ENCODE measurements around the gene HOXD11.

HOXD11 gene

DNA sequence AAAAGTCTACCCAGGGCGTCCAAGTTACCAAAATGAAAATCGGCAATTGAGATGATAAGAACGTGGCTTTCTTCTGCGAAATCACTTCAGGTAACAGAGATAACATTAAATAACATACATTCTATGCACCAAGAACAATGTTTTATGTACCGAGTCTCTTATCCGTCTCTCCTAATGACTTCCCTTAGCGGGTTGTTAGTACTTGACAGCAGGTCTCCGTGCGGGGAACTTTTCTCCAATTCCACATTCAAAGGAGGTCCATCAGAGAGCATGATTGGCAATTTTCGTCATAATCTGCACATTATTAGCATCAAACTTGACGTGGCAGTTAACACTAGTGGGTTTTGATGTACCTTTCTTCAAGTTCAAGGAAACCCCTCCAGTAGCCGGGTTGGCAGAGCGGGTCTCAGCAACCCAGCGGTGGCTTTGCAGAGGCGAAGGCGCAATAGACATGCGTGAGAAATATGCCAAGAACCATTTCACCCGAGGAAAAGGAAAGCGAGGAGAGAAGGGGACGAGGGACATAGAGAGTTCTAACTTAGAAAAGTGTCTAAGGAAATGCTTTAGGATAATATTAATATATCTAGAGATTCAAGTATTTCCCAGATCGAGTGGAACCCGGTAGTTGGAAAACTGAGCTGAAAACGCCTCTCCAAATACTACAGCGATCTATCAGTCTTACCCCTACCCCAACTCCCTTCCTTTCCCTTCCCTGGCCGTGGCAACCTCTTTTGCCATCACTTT is 28.4 kb upstream of the HOXD11 start:
- Histone ChIP-seq H3K79me2 (ENCODE audit: insufficient read depth, low read length) (no peaks in the 10 kb centered on the region), H2AFZ (ENCODE audit: low read depth, low read length) (no peak overlapping the region), H3K9ac (ENCODE audit: low read depth, low read length) (no peak overlapping the region), H3K4me3 (ENCODE audit: low read depth in 1 of 2, low read length in 2 of 2) (no peak overlapping the region), H3K27me3 (ENCODE audit: insufficient read depth, low read length, poor library complexity) (peaks cover 17% of the 10 kb centered on the region), H3K4me2 (ENCODE audit: insufficient read depth, low read length) (no peak overlapping the region), H4K20me1 (ENCODE audit: insufficient read depth, low read length) (no peaks in the 10 kb centered on the region), H3K4me1 (ENCODE audit: insufficient read depth, low read length) (no peaks in the 10 kb centered on the region), H3K27ac (ENCODE audit: low read length) (no peak overlapping the region), H3K9me3 (ENCODE audit: insufficient read depth, low read length, severe bottlenecking) (no peaks in the 10 kb centered on the region), H3K36me3 (ENCODE audit: insufficient read depth, low read length) (no peaks in the 10 kb centered on the region)
- ATAC-seq (ENCODE audit: insufficient read depth, low read depth): no peak
- TF ChIP-seq, protein P1, sequence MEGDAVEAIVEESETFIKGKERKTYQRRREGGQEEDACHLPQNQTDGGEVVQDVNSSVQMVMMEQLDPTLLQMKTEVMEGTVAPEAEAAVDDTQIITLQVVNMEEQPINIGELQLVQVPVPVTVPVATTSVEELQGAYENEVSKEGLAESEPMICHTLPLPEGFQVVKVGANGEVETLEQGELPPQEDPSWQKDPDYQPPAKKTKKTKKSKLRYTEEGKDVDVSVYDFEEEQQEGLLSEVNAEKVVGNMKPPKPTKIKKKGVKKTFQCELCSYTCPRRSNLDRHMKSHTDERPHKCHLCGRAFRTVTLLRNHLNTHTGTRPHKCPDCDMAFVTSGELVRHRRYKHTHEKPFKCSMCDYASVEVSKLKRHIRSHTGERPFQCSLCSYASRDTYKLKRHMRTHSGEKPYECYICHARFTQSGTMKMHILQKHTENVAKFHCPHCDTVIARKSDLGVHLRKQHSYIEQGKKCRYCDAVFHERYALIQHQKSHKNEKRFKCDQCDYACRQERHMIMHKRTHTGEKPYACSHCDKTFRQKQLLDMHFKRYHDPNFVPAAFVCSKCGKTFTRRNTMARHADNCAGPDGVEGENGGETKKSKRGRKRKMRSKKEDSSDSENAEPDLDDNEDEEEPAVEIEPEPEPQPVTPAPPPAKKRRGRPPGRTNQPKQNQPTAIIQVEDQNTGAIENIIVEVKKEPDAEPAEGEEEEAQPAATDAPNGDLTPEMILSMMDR (IDR thresholded peaks at IDR 0.05; ENCODE audit: borderline replicate concordance, extremely low read depth, low read length, poor library complexity, severe bottlenecking): no peak
- no peak for TF ChIP-seq EZH2 (IDR thresholded peaks at IDR 0.05; ENCODE audit: borderline replicate concordance, low read depth, low read length, severe bottlenecking)
- DNase-seq: no peak

- no peak for DNase-seq
- Histone ChIP-seq H3K9me3 (ENCODE audit: insufficient read depth, low read length, severe bottlenecking) (no peaks in the 10 kb centered on the region), H3K27ac (ENCODE audit: low read length) (no peak overlapping the region), H3K79me2 (ENCODE audit: insufficient read depth, low read length) (no peaks in the 10 kb centered on the region), H2AFZ (ENCODE audit: low read depth, low read length) (no peak overlapping the region), H3K9ac (ENCODE audit: low read depth, low read length) (no peak overlapping the region), H3K36me3 (ENCODE audit: insufficient read depth, low read length) (no peaks in the 10 kb centered on the region), H4K20me1 (ENCODE audit: insufficient read depth, low read length) (no peaks in the 10 kb centered on the region), H3K4me1 (ENCODE audit: insufficient read depth, low read length) (no peaks in the 10 kb centered on the region), H3K27me3 (ENCODE audit: insufficient read depth, low read length, poor library complexity) (peaks cover 12% of the 10 kb centered on the region), H3K4me2 (ENCODE audit: insufficient read depth, low read length) (no peak overlapping the region), H3K4me3 (ENCODE audit: low read depth in 1 of 2, low read length in 2 of 2) (no peak overlapping the region)
- no peak for ATAC-seq (ENCODE audit: insufficient read depth, low read depth)
- TF ChIP-seq, protein P1 (IDR thresholded peaks at IDR 0.05; ENCODE audit: borderline replicate concordance, extremely low read depth, low read length, poor library complexity, severe bottlenecking): no peak
- TF ChIP-seq EZH2 (IDR thresholded peaks at IDR 0.05; ENCODE audit: borderline replicate concordance, low read depth, low read length, severe bottlenecking): no peak
Observed at GRCh38 chr2:176079285-176079830, 27.7 kb upstream of the HOXD11 start.

DNA sequence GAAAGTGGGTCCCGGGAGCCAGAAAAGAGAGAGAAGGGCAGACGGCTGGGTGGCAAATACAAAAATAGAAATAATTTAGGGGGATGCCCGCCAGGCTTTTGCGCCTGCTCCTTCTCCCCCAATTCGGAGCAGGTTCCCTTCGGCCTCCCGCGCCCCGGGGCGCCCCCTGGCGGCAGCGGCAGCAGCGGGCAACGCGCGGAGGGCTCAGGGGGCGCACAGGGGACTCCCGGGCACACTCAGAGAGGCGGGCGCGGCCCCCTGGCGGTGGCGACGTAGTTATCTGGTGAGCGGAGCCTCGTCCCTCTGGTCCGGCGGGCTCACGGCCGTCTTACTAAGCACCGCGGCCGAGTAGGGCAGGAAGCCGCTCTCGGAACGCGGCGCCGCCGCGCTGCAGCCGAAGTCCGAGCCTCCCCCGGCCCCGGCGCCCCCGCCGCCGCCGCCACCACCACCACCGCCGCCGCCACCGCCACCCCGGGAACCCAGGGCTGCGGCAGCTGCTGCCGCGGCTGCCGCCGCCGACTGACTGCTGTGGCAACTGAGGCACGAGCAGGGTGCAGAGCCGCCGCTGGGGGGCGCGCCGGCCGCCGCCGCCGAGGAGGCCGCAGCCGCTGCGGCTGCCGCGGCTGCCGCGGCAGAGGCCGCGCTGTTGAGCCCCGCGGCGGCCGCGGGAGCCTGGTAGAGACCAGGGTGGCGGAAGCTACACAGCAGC is 27.1 kb upstream of the HOXD11 start:
- peaks cover 6% of the 10 kb centered on the region for H3K27me3 ChIP-seq (ENCODE audit: insufficient read depth, low read length, poor library complexity)
- ATAC-seq (ENCODE audit: insufficient read depth, low read depth) (no peak), DNase-seq (no peak)
- no peaks in the 10 kb centered on the region for H3K9me3 ChIP-seq (ENCODE audit: insufficient read depth, low read length, severe bottlenecking)
- no peaks in the 10 kb centered on the region for H3K36me3 ChIP-seq (ENCODE audit: insufficient read depth, low read length)
- no peak overlapping the region for H3K9ac ChIP-seq (ENCODE audit: low read depth, low read length)
- no peak overlapping the region for H3K4me3 ChIP-seq (ENCODE audit: low read depth in 1 of 2, low read length in 2 of 2)
- H2AFZ ChIP-seq (ENCODE audit: low read depth, low read length): no peak overlapping the region
- H3K4me2 ChIP-seq (ENCODE audit: insufficient read depth, low read length): no peak overlapping the region
- H3K4me1 ChIP-seq (ENCODE audit: insufficient read depth, low read length): no peaks in the 10 kb centered on the region
- H4K20me1 ChIP-seq (ENCODE audit: insufficient read depth, low read length): no peaks in the 10 kb centered on the region
- no peak overlapping the region for H3K27ac ChIP-seq (ENCODE audit: low read length)
- no peak for TF ChIP-seq EZH2 (IDR thresholded peaks at IDR 0.05; ENCODE audit: borderline replicate concordance, low read depth, low read length, severe bottlenecking)
- TF ChIP-seq, protein P1 (IDR thresholded peaks at IDR 0.05; ENCODE audit: borderline replicate concordance, extremely low read depth, low read length, poor library complexity, severe bottlenecking): no peak
- no peaks in the 10 kb centered on the region for H3K79me2 ChIP-seq (ENCODE audit: insufficient read depth, low read length)

Measured in DND-41 (cell line).